ENCODE data around the gene DLX4. TPM values are rescaled to one million over a fixed set of nuclear protein-coding genes. Genes with fewer than 3 reads are reported as not detected.
A peak's percentile ranks its signal among the peaks of the same experiment; 100 is the strongest.

Gene DLX4
- polyA plus RNA-seq, 1 donor: 3.9 TPM

DNA sequence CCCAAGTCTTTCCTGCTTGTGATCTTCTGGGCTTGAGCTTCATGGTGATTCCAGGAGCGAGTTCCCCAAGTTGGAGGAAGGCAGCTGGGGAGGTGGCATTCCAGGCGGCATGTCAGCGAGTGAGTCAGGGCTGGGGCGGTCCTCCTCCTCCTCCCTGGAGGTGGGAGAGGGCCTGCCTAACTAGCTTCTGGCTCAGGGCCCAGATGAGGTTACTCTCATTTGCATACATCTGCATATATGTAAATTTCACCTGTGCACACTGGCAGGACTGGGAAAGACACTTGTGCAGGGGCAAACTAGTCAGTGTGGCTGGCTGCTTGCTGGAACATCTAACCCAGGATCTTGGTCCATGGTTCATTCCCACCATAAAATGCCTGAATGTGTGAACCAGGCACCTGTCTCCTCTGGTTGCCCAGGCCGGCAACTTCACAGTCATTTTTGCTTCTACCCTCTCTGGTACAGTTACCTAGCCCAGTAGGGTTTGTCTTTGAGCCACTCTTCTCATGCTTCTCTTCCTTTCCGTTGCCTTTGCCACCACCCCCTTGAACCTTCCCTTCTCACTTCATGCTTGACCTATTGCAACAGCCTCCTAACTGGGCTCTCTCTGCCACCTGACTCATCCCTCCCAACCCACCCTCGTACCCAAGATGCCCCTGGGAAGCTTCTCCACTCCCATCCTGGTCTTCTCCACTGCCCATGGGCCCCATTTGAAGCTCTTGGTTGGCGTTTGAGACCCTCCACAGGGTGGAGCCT, 9.6 kb upstream of the DLX4 start:
- Histone ChIP-seq H3K36me3 (ENCODE audit: control insufficient read depth, insufficient read depth, low read length) (no peaks in the 10 kb centered on the region), H3K27me3 (ENCODE audit: control insufficient read depth, insufficient read depth, low read length) (peaks cover 50% of the 10 kb centered on the region), H3K27ac (ENCODE audit: low read length) (no peak overlapping the region), H3K4me3 (ENCODE audit: low read length) (no peak overlapping the region), H3K9me3 (ENCODE audit: control insufficient read depth, low read depth, low read length) (peaks cover 6% of the 10 kb centered on the region), H3K4me1 (ENCODE audit: control insufficient read depth, insufficient read depth, low read length) (no peaks in the 10 kb centered on the region)
- WGBS (ENCODE audit: insufficient coverage, low lambda C conversion rate): no CpG with 5 or more reads among the region's 8 CpGs
- no peak for DNase-seq

DNA sequence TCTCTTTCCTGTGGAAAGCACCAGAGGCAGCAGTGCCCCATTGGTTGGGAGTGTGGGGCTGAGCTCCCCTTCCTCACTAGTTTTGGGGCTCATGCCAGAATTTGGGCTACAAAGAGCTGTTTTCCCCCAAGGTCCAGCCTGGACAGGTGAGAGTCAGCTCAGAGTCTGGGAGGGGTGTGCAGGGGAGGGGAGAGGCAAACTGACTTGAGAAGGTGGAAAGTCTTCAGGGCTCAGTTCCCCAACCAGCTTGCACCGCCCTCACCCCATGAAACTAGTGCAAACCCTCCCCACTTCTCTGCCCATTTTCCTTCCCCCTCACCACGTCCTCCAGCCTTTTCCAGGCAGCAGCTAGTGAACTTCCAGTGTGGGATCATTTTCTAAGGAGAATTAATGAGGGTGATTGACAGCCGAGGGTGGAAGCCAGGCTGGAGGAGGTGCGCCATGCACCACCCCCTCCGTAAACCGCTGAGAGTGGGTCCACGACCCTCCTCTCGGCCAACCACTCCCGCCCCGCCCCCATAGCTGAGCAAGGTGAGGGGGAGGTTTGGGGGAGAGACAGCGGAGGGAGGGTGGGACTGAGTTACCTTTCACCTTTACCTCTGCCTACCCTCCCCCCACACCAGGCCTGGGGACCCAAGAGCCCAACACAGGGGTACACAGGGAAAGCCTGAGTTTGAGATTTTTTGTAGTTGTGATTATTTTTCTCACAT, 6.2 kb upstream of the DLX4 start:
- Histone ChIP-seq H3K4me1 (ENCODE audit: control insufficient read depth, insufficient read depth, low read length) (no peaks in the 10 kb centered on the region), H3K27ac (ENCODE audit: low read length) (no peak overlapping the region), H3K4me3 (ENCODE audit: low read length) (no peak overlapping the region), H3K27me3 (ENCODE audit: control insufficient read depth, insufficient read depth, low read length) (peaks cover 73% of the 10 kb centered on the region), H3K9me3 (ENCODE audit: control insufficient read depth, low read depth, low read length) (peaks cover 10% of the 10 kb centered on the region), H3K36me3 (ENCODE audit: control insufficient read depth, insufficient read depth, low read length) (no peaks in the 10 kb centered on the region)
- no peak for DNase-seq
- WGBS (ENCODE audit: insufficient coverage, low lambda C conversion rate): no CpG with 5 or more reads among the region's 11 CpGs

DNA sequence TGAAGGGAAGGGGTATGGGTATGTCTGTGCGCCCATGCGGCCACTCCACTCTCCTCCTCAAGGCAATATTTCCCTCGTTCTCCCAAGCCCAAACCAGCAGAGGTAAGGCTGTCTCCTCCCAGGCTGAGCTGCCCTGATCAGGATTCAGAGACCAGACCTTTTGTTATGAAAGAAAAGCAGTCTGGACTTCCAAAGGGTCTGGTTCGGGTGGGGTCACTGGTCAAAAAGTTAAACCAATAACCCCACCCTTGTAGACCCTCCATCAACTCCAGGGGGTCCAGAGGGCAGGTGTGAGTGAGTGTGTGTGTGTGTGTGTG, 5.7 kb upstream of the DLX4 start:
- H3K27ac ChIP-seq (ENCODE audit: low read length): no peak overlapping the region
- WGBS (ENCODE audit: insufficient coverage, low lambda C conversion rate): no CpG with 5 or more reads among the region's 4 CpGs
- no peak for DNase-seq
- H3K27me3 ChIP-seq (ENCODE audit: control insufficient read depth, insufficient read depth, low read length): peaks cover 78% of the 10 kb centered on the region
- no peaks in the 10 kb centered on the region for H3K36me3 ChIP-seq (ENCODE audit: control insufficient read depth, insufficient read depth, low read length)
- no peak overlapping the region for H3K4me3 ChIP-seq (ENCODE audit: low read length)
- no peaks in the 10 kb centered on the region for H3K4me1 ChIP-seq (ENCODE audit: control insufficient read depth, insufficient read depth, low read length)
- peaks cover 10% of the 10 kb centered on the region for H3K9me3 ChIP-seq (ENCODE audit: control insufficient read depth, low read depth, low read length)

DNA sequence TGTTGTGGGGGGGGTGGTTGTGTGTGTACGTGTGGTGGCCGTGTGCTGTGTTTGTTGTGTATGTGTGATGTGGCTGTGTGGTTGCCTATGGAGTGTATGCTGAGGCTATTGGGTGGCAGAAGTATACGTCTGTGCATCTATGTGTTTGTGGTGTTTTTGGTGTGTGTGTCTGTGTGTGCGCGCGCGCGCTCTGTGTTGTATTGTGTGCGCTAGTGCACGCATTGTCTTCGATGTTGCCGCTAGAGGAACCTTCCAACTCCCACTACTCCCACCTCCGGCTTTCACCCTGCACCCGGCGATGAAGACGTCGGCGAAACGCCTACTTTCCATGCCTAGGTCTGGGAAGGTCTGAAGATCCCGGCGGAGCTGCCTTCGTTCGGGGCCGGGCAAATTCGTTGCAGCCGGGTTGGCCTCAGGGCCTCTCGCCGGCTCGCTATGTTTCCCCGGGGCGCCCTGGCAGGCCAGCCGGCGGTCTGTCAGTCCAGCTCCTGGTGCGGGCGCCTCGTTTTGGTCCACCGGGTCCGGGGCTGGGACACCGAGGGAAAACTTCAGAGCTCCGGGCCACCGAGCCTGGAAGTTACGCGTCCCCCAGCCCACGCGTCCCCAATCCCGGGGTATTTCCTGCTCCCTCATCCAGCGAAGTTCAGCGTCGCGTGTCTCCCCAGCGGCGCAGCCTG, 5.2 kb upstream of the DLX4 start:
- peaks cover 10% of the 10 kb centered on the region for H3K9me3 ChIP-seq (ENCODE audit: control insufficient read depth, low read depth, low read length)
- no peak overlapping the region for H3K4me3 ChIP-seq (ENCODE audit: low read length)
- peak in 1 of 2 donors; percentile 33 for DNase-seq
- 0% methylated on average over 6 of the region's 52 CpGs for WGBS (ENCODE audit: insufficient coverage, low lambda C conversion rate)
- peaks cover 1% of the 10 kb centered on the region for H3K4me1 ChIP-seq (ENCODE audit: control insufficient read depth, insufficient read depth, low read length)
- peaks cover 82% of the 10 kb centered on the region for H3K27me3 ChIP-seq (ENCODE audit: control insufficient read depth, insufficient read depth, low read length)
- no peak overlapping the region for H3K27ac ChIP-seq (ENCODE audit: low read length)
- no peaks in the 10 kb centered on the region for H3K36me3 ChIP-seq (ENCODE audit: control insufficient read depth, insufficient read depth, low read length)

DNA sequence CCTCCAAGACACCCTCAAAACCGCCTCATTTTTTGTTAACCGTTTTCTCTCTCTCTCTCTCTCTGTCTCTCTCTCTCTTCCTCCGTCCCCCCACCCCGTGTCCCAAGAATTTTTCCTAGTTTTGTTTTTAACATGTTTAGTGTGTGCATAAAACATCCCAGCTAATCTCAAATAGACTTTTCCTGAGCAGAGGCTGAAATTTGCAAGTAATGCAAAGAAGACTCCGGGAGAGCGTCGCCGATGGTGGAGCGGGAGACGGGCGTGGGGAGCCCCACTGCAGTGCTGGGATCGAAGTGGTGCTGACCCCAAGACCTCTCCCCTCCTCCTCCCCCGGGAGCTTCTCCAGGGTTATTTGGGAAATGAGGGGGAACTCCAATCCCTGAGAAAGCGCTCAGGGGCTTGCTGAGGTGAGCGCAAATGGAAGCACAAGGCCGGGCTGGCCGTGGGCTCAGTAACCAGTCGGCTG, 4.7 kb upstream of the DLX4 start:
- Histone ChIP-seq H3K36me3 (ENCODE audit: control insufficient read depth, insufficient read depth, low read length) (no peaks in the 10 kb centered on the region), H3K9me3 (ENCODE audit: control insufficient read depth, low read depth, low read length) (peaks cover 15% of the 10 kb centered on the region), H3K4me3 (ENCODE audit: low read length) (no peak overlapping the region), H3K27ac (ENCODE audit: low read length) (no peak overlapping the region), H3K4me1 (ENCODE audit: control insufficient read depth, insufficient read depth, low read length) (peaks cover 6% of the 10 kb centered on the region), H3K27me3 (ENCODE audit: control insufficient read depth, insufficient read depth, low read length) (peaks cover 83% of the 10 kb centered on the region)
- DNase-seq: peak in 1 of 2 donors; percentile 32
- 10% methylated on average over 2 of the region's 18 CpGs for WGBS (ENCODE audit: insufficient coverage, low lambda C conversion rate)

DNA sequence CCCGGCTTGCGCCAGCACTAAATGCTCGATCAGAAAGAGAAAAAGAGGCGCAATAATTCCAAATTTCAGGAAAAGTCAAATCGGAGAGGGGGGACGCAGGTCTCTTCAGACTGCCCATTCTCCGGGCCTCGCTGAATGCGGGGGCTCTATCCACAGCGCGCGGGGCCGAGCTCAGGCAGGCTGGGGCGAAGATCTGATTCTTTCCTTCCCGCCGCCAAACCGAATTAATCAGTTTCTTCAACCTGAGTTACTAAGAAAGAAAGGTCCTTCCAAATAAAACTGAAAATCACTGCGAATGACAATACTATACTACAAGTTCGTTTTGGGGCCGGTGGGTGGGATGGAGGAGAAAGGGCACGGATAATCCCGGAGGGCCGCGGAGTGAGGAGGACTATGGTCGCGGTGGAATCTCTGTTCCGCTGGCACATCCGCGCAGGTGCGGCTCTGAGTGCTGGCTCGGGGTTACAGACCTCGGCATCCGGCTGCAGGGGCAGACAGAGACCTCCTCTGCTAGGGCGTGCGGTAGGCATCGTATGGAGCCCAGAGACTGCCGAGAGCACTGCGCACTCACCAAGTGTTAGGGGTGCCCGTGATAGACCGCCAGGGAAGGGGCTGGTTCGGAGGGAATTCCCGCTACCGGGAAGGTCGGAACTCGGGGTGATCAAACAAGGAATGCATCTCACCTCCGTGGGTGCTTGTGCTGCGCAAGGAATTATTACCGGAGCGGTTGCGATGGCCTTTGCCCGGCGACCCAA, 4.0 kb upstream of the DLX4 start:
- no CpG with 5 or more reads among the region's 52 CpGs for WGBS (ENCODE audit: insufficient coverage, low lambda C conversion rate)
- Histone ChIP-seq H3K4me3 (ENCODE audit: low read length) (no peak overlapping the region), H3K9me3 (ENCODE audit: control insufficient read depth, low read depth, low read length) (peaks cover 15% of the 10 kb centered on the region), H3K4me1 (ENCODE audit: control insufficient read depth, insufficient read depth, low read length) (peaks cover 9% of the 10 kb centered on the region), H3K36me3 (ENCODE audit: control insufficient read depth, insufficient read depth, low read length) (no peaks in the 10 kb centered on the region), H3K27ac (ENCODE audit: low read length) (no peak overlapping the region), H3K27me3 (ENCODE audit: control insufficient read depth, insufficient read depth, low read length) (peaks cover 88% of the 10 kb centered on the region)
- DNase-seq: peak in 1 of 2 donors; percentile 21

DNA sequence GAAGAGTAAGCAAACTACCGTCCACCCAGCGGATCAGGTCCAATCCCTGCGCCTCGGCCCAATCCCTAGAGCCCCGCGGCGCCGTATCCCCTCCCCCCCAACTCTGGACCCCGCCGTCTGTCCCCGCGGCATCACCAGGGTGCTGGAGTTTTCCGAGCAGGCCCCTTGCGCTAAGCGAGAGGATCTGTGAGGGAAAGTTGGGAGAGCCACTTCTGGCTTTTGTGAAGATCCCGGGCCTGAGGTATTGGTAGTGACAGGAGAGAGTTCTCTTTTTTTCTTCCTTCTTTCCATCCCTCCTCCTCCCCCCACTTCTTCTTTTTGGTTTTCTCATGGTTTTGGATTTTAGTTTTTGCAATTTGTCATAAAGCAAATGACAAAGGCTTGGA, 3.5 kb upstream of the DLX4 start:
- Histone ChIP-seq H3K9me3 (ENCODE audit: control insufficient read depth, low read depth, low read length) (peaks cover 15% of the 10 kb centered on the region), H3K36me3 (ENCODE audit: control insufficient read depth, insufficient read depth, low read length) (no peaks in the 10 kb centered on the region), H3K4me1 (ENCODE audit: control insufficient read depth, insufficient read depth, low read length) (peaks cover 9% of the 10 kb centered on the region), H3K27ac (ENCODE audit: low read length) (no peak overlapping the region), H3K4me3 (ENCODE audit: low read length) (no peak overlapping the region), H3K27me3 (ENCODE audit: control insufficient read depth, insufficient read depth, low read length) (peaks cover 94% of the 10 kb centered on the region)
- no peak for DNase-seq
- 0% methylated on average over 2 of the region's 16 CpGs for WGBS (ENCODE audit: insufficient coverage, low lambda C conversion rate)

DNA sequence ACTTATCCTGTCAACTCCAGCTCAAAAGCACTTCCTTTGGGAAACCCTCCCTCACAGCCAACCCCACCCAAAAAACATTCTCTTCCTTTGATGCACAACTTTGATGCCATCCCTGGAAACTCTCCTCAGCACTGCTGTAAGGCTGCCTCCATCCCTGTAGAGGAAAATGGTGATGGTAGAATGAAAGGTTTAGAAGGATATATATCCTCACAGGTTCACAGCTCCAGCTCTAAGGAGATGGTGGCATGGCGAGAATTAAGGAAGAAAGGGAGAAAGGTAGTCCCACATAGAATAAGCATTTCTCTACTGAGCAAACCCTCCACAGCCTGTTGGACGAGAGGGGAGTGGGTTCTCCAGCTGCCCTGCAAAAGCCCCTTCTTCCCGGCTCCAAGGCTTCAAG, 2.2 kb upstream of the DLX4 start:
- Histone ChIP-seq H3K4me1 (ENCODE audit: control insufficient read depth, insufficient read depth, low read length) (peaks cover 14% of the 10 kb centered on the region), H3K4me3 (ENCODE audit: low read length) (no peak overlapping the region), H3K27me3 (ENCODE audit: control insufficient read depth, insufficient read depth, low read length) (peaks cover 97% of the 10 kb centered on the region), H3K36me3 (ENCODE audit: control insufficient read depth, insufficient read depth, low read length) (no peaks in the 10 kb centered on the region), H3K9me3 (ENCODE audit: control insufficient read depth, low read depth, low read length) (peaks cover 20% of the 10 kb centered on the region), H3K27ac (ENCODE audit: low read length) (no peak overlapping the region)
- no peak for DNase-seq
- WGBS (ENCODE audit: insufficient coverage, low lambda C conversion rate): no CpG with 5 or more reads among the region's 3 CpGs

DNA sequence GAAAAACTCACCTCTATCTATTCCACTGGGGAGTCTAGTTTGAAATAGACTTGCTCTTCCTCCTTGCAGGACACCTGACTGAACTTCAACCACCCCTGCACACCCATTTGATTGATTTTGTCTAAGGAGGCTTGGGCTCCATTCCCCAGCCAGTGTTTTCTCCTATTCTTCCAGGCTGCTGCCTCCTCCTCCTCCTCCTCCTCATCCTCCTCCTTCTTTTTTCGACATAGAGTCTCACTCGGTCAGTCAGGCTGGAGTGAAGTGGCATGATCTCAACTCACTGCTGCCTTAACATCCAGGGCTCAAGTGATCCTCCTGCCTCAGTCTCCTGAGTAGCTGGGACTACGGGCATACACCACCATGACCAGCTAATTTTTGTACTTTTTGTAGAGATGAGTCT, 1.8 kb upstream of the DLX4 start:
- WGBS (ENCODE audit: insufficient coverage, low lambda C conversion rate): no CpG with 5 or more reads among the region's 3 CpGs
- Histone ChIP-seq H3K27ac (ENCODE audit: low read length) (no peak overlapping the region), H3K36me3 (ENCODE audit: control insufficient read depth, insufficient read depth, low read length) (no peaks in the 10 kb centered on the region), H3K4me1 (ENCODE audit: control insufficient read depth, insufficient read depth, low read length) (peaks cover 19% of the 10 kb centered on the region), H3K4me3 (ENCODE audit: low read length) (no peak overlapping the region), H3K27me3 (ENCODE audit: control insufficient read depth, insufficient read depth, low read length) (peaks cover 99% of the 10 kb centered on the region), H3K9me3 (ENCODE audit: control insufficient read depth, low read depth, low read length) (peaks cover 23% of the 10 kb centered on the region)
- DNase-seq: no peak
